ENCODE results near the gene NFE2L2. TPM values are rescaled to one million over a fixed set of nuclear protein-coding genes. Genes with fewer than 3 reads are reported as not detected.

Gene NFE2L2
- total RNA-seq, 2 donors from 2014 or later, result 68.2 to 84.1 TPM

- Histone ChIP-seq H3K4me3 (no peak overlapping the region), H3K4me1 (peaks cover 0 to 91% of the 10 kb centered on the region in 2 donors)
- DNase-seq (ENCODE audit: low spot score), result no peak
Observed at GRCh38 chr2:177239053-177239452, 25.5 kb downstream of the NFE2L2 start.

GRCh38 chr2:177237932-177238331 lies 26.6 kb downstream of the NFE2L2 start:
- no peak for DNase-seq (ENCODE audit: low spot score)
- Histone ChIP-seq H3K36me3 (peaks cover 22% of the 10 kb centered on the region), H3K27ac (peak overlapping the region in 1 of 2 donors; percentile 69), H3K27me3 (no peaks in the 10 kb centered on the region), H3K4me1 (peaks cover 0 to 85% of the 10 kb centered on the region in 2 donors), H3K9me3 (no peaks in the 10 kb centered on the region), H3K4me3 (no peak overlapping the region)
- no peak for TF ChIP-seq CTCF (IDR thresholded peaks at IDR 0.05)

More at GRCh38 chr2:177239053-177239452, 25.5 kb downstream of the NFE2L2 start:
- TF ChIP-seq CTCF (IDR thresholded peaks at IDR 0.05), result no peak
- Histone ChIP-seq H3K27ac (peak overlapping the region; percentile 82 to 89), H3K9me3 (no peaks in the 10 kb centered on the region), H3K27me3 (no peaks in the 10 kb centered on the region), H3K36me3 (peaks cover 11% of the 10 kb centered on the region)

- no peaks in the 10 kb centered on the region for H3K9me3 ChIP-seq
- no peaks in the 10 kb centered on the region for H3K27me3 ChIP-seq
- no peak for DNase-seq (ENCODE audit: low spot score)
- peaks cover 42% of the 10 kb centered on the region for H3K36me3 ChIP-seq
- H3K27ac ChIP-seq, result peak overlapping the region; percentile 54 to 69
- H3K4me3 ChIP-seq, result no peak overlapping the region
- H3K4me1 ChIP-seq, result peaks cover 0 to 73% of the 10 kb centered on the region in 2 donors
- TF ChIP-seq CTCF (IDR thresholded peaks at IDR 0.05), result no peak
Observed at GRCh38 chr2:177235855-177236437, 28.6 kb downstream of the NFE2L2 start.

GRCh38 chr2:177234267-177234666 lies 30.3 kb downstream of the NFE2L2 start:
- Histone ChIP-seq H3K4me1 (peaks cover 0 to 56% of the 10 kb centered on the region in 2 donors), H3K27me3 (no peaks in the 10 kb centered on the region), H3K36me3 (peaks cover 59% of the 10 kb centered on the region), H3K27ac (no peak overlapping the region), H3K4me3 (no peak overlapping the region), H3K9me3 (no peaks in the 10 kb centered on the region)
- DNase-seq (ENCODE audit: low spot score), result no peak
- TF ChIP-seq CTCF (IDR thresholded peaks at IDR 0.05), result no peak

GRCh38 chr2:177232098-177232704 lies 32.3 kb downstream of the NFE2L2 start:
- no peaks in the 10 kb centered on the region for H3K9me3 ChIP-seq
- peaks cover 0 to 43% of the 10 kb centered on the region in 2 donors for H3K4me1 ChIP-seq
- TF ChIP-seq CTCF (IDR thresholded peaks at IDR 0.05), result no peak
- H3K27me3 ChIP-seq, result no peaks in the 10 kb centered on the region
- no peak for DNase-seq (ENCODE audit: low spot score)
- H3K36me3 ChIP-seq, result peaks cover 61% of the 10 kb centered on the region
- no peak overlapping the region for H3K4me3 ChIP-seq
- H3K27ac ChIP-seq, result no peak overlapping the region

All from right atrium auricular region (tissue), 2 donors.